CD4-positive, alpha-beta T cell (primary cell): ENCODE data around the gene KRTAP10-2. TPM values are rescaled to one million over a fixed set of nuclear protein-coding genes. Genes with fewer than 3 reads are reported as not detected.

Source experiments
- ATAC-seq: fragments of 200-7000 bp; cut with Tn5 transposase; one replicate; pipeline ENCODE4 v1.10.0; 2022; ENCODE audit warnings: mild to moderate bottlenecking; ENCODE audit not compliant: poor library complexity
- CTCF ChIA-PET: fragments of 350-600 bp; sonication (Branson Sonifier 250); formaldehyde crosslinking; loops from one replicate; lab custom pipeline; 2021; ENCODE audit warnings: antibody characterized with exemption, inconsistent platforms; lab: Charles Lee
- POLR2A ChIA-PET: fragments of 350-600 bp; sonication (Branson Sonifier 250); formaldehyde crosslinking; loops from one replicate; lab custom pipeline; 2021; ENCODE audit warnings: antibody characterized with exemption, inconsistent platforms; lab: Charles Lee
- DNase-seq, 14 experiments: peaks; one replicate each; pipeline ENCODE4 v3.0.0-alpha.2; 2013 to 2020; ENCODE audit warnings: mixed read lengths in 2 of 14
- H3K27ac ChIP-seq, 2 donors: one replicate each; pipeline versions ENCODE4 v1.5.1 to v1.7.0; 2013; ENCODE audit warnings: low read length in 2 of 2, low read depth in 1 of 2, mild to moderate bottlenecking in 1 of 2
- H3K27me3 ChIP-seq, 2 experiments: 1 replicate in 1 of 2; 2 replicates in 1 of 2; pipeline versions ENCODE4 v1.6.1 to v1.7.0; 2013; ENCODE audit warnings: low read length in 2 of 2, control low read depth in 1 of 2, mild to moderate bottlenecking in 1 of 2, moderate library complexity in 1 of 2; ENCODE audit not compliant: insufficient read depth in 2 of 2, control insufficient read depth in 1 of 2
- H3K36me3 ChIP-seq: one replicate; pipeline ENCODE4 v1.6.1; 2013; ENCODE audit warnings: low read length, control low read depth; ENCODE audit not compliant: insufficient read depth
- H3K4me1 ChIP-seq: one replicate; pipeline ENCODE4 v1.6.1; 2013; ENCODE audit warnings: low read length, control low read depth; ENCODE audit not compliant: insufficient read depth
- H3K4me3 ChIP-seq: one replicate; pipeline ENCODE4 v1.5.1; 2013; ENCODE audit warnings: mild to moderate bottlenecking, low read length, moderate library complexity
- H3K9me3 ChIP-seq, 2 experiments: 1 replicate in 1 of 2; 2 replicates in 1 of 2; pipeline versions ENCODE4 v1.6.1 to v1.7.0; 2013; ENCODE audit warnings: low read length in 2 of 2, mild to moderate bottlenecking in 2 of 2, control low read depth in 1 of 2, moderate library complexity in 1 of 2; ENCODE audit not compliant: control insufficient read depth in 1 of 2, insufficient read depth in 1 of 2
- H3K27ac Mint-ChIP-seq: one replicate; pipeline ENCODE4 v1.8.0; 2020; ENCODE audit warnings: mixed read lengths
- H3K27me3 Mint-ChIP-seq: one replicate; pipeline ENCODE4 v1.8.0; 2021; ENCODE audit warnings: mixed read lengths
- H3K36me3 Mint-ChIP-seq: one replicate; pipeline ENCODE4 v1.8.0; 2021; ENCODE audit warnings: low read depth, mixed read lengths
- H3K4me1 Mint-ChIP-seq: one replicate; pipeline ENCODE4 v1.8.0; 2021; ENCODE audit warnings: low read depth, mixed read lengths
- H3K4me3 Mint-ChIP-seq: one replicate; pipeline ENCODE4 v1.8.0; 2020; ENCODE audit warnings: mild to moderate bottlenecking, mixed read lengths
- H3K9me3 Mint-ChIP-seq: one replicate; pipeline ENCODE4 v1.8.0; 2020; ENCODE audit warnings: mixed read lengths
- intact Hi-C, 2 experiments: fragments of 100-400 bp; cut with DNase I in 1 of 2; cut with micrococcal nuclease in 1 of 2; formaldehyde crosslinking; loops; one replicate each; pipeline versions ENCODE4 v1.15.1 to v1.9.0; 2023 to 2025; cut with DNase I, micrococcal nuclease
- total RNA-seq, 174 experiments: library from RNA in 2 of 174; stranded (reverse) in 2 of 174; gene quantifications; one replicate each; pipeline ENCODE4 v1.2.3 and lab custom pipeline; 2021 to 2026
- TF ChIP-seq, protein P1 (sequence below): fragments of 200-600 bp; IDR thresholded peaks from one replicate; pipeline ENCODE4 v1.8.0; 2022; ENCODE audit warnings: antibody characterized with exemption, mild to moderate bottlenecking

KRTAP10-2 gene
- total RNA-seq, 2 experiments from 2014 or later = not detected

DNA sequence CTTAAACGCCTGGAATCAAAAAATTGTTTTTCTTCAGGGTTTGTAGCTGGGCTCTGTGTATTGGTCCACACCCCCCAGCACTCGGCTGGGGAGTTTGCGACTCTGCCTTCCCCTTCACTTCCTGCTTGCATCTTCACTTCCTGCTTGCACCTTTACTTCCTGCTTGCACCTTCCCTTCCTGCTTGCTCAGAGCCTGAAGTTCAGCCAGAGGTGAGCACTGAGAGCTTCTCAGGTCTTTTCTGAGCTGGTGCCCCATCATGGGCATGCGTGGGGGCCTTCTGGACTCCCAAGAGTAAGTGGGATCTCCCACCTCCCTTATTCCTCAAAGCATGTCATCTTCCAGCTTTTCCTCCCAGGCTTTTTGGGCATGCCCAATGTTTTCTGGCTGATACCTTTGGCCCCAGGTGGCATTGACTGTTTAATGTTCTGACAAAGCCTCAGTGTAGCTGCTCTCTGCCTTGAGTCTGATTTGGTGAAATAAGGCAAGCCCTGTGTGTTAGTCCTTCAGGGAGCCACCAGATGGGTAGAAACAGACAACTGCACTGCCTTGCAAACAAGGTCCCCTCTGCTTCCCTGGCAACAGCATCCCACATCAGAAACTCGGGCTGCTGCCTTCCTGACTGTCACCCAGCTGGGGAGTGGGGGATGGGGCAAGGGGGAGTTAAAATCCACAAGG lies 3.5 kb downstream of the KRTAP10-2 start:
- ChIA-PET CTCF (interaction anchor here (0.9 kb wide), 1 partner anchor 119 kb away, joined by 3 read pairs; the partner anchor contains the start of gene KRTAP12-2), POLR2A (interaction anchor here (0.9 to 2.4 kb wide), 6 partner anchors 11 to 195 kb away, joined by 4 to 19 read pairs (median 6); partner anchors contain the start of genes KRTAP10-5 and KRTAP12-3)
- Histone ChIP-seq H3K36me3 (no peaks in the 10 kb centered on the region), H3K9me3 (peaks cover 15% of the 10 kb centered on the region in 2 experiments), H3K4me1 (peaks cover 18% of the 10 kb centered on the region), H3K4me3 (peak overlapping the region; percentile 38), H3K27me3 (no peaks in the 10 kb centered on the region), H3K27ac (peak overlapping the region; percentile 6 to 72)
- TF ChIP-seq, protein P1, sequence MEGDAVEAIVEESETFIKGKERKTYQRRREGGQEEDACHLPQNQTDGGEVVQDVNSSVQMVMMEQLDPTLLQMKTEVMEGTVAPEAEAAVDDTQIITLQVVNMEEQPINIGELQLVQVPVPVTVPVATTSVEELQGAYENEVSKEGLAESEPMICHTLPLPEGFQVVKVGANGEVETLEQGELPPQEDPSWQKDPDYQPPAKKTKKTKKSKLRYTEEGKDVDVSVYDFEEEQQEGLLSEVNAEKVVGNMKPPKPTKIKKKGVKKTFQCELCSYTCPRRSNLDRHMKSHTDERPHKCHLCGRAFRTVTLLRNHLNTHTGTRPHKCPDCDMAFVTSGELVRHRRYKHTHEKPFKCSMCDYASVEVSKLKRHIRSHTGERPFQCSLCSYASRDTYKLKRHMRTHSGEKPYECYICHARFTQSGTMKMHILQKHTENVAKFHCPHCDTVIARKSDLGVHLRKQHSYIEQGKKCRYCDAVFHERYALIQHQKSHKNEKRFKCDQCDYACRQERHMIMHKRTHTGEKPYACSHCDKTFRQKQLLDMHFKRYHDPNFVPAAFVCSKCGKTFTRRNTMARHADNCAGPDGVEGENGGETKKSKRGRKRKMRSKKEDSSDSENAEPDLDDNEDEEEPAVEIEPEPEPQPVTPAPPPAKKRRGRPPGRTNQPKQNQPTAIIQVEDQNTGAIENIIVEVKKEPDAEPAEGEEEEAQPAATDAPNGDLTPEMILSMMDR = no peak
- peak overlapping the region; percentile 90 for H3K27ac Mint-ChIP-seq
- ATAC-seq (peak; percentile 94), DNase-seq (peak in 12 of 14 experiments; percentile 16 to 74 (median 36))
- H3K27me3 Mint-ChIP-seq = no peaks in the 10 kb centered on the region
- H3K4me3 Mint-ChIP-seq = peak overlapping the region; percentile 83
- H3K4me1 Mint-ChIP-seq = peaks cover 33% of the 10 kb centered on the region
- H3K36me3 Mint-ChIP-seq = peaks cover 40% of the 10 kb centered on the region
- intact Hi-C loops = loop anchor here (2.0 to 10.0 kb wide), 3 partner anchors 67 to 110 kb away; partner anchors contain the start of genes KRTAP10-8 (in 1 of the 2) and KRTAP12-3 (in 1 of the 2)
- peaks cover 19% of the 10 kb centered on the region for H3K9me3 Mint-ChIP-seq

DNA sequence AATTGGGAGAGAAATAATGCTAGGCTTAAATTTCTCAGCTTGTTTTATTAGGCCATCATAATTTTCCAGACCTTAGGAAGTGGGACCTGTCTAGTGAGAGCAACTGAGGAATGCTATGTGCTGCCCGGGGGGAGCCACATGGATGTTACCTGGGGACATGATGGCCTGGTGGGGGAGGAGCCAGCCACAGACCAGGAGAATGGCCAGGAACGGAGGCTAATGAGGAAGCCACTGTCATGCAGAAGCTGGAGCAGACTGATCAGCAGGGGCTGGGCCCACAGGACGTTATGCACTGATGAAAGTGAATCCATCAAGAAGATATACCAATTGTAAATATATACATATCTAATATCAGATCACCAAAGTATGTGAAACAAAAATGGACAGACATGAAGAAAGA lies 6.7 kb downstream of the KRTAP10-2 start:
- Mint-ChIP-seq H3K27ac (no peak overlapping the region), H3K4me3 (no peak overlapping the region), H3K4me1 (peaks cover 33% of the 10 kb centered on the region), H3K9me3 (peaks cover 23% of the 10 kb centered on the region), H3K27me3 (no peaks in the 10 kb centered on the region), H3K36me3 (peaks cover 40% of the 10 kb centered on the region)
- H3K4me3 ChIP-seq = no peak overlapping the region
- intact Hi-C loops = loop anchor here in 1 of 2 experiments (10.0 kb wide), 1 partner anchor 70 kb away; the partner anchor contains the start of gene KRTAP10-8
- H3K36me3 ChIP-seq = no peaks in the 10 kb centered on the region
- CTCF ChIA-PET = no interaction called here
- H3K27ac ChIP-seq = no peak overlapping the region
- DNase-seq = no peak
- H3K27me3 ChIP-seq = no peaks in the 10 kb centered on the region
- TF ChIP-seq, protein P1 = no peak
- H3K9me3 ChIP-seq = peaks cover 18 to 26% of the 10 kb centered on the region in 2 experiments
- ATAC-seq = no peak
- H3K4me1 ChIP-seq = peaks cover 18% of the 10 kb centered on the region
- POLR2A ChIA-PET = no interaction called here

DNA sequence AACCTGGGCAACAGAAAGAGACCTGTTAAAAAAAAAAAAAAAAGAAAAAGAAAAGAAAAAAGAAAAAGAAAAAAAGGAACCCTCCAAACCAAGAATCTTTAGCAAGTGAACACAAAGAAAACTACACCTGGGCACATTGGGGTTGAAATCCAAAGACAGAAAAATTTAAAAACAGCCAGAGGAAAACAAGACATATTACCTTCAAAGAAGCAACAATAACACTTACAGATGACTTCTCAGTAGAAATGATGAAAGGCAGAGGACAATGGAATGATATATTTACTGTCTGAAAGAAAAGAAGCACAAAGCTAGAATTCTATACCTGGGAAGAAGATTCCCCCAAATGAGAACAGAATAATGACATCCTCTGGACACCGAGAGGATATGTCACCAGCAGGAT lies 8.6 kb downstream of the KRTAP10-2 start:
- TF ChIP-seq, protein P1 = no peak
- Histone ChIP-seq H3K27me3 (peaks cover 0 to 2% of the 10 kb centered on the region in 2 experiments), H3K27ac (no peak overlapping the region), H3K9me3 (peaks cover 18 to 26% of the 10 kb centered on the region in 2 experiments), H3K36me3 (no peaks in the 10 kb centered on the region), H3K4me1 (peaks cover 5% of the 10 kb centered on the region), H3K4me3 (no peak overlapping the region)
- no peak overlapping the region for H3K4me3 Mint-ChIP-seq
- no peak for ATAC-seq
- H3K4me1 Mint-ChIP-seq = peaks cover 15% of the 10 kb centered on the region
- H3K9me3 Mint-ChIP-seq = peaks cover 21% of the 10 kb centered on the region
- H3K36me3 Mint-ChIP-seq = peaks cover 25% of the 10 kb centered on the region
- intact Hi-C loops = loop anchor here in 1 of 2 experiments (10.0 kb wide), 1 partner anchor 72 kb away; the partner anchor contains the start of gene KRTAP10-8
- ChIA-PET CTCF (no interaction called here), POLR2A (no interaction called here)
- DNase-seq = no peak
- no peaks in the 10 kb centered on the region for H3K27me3 Mint-ChIP-seq
- no peak overlapping the region for H3K27ac Mint-ChIP-seq
